SK-N-SH treated with all-trans-retinoic acid at 6 μM for 48 hours (cell line): ENCODE results near the gene RIPOR3.
"Not testable (repeated sequence)": the region's sequence is repeated elsewhere in the genome, so short reads cannot be mapped to it uniquely, and the experiment has no call there.

ENCODE experiments used
- ATAC-seq: fragments of 200-7000 bp; cut with Tn5 transposase; 3 replicates; pipeline ENCODE4 v1.9.1; 2020; ENCODE audit warnings: mild to moderate bottlenecking, moderate library complexity
- ARNTL ChIP-seq: fragments of 450-650 bp; formaldehyde crosslinking; IDR thresholded peaks from 2 replicates; pipeline ENCODE4 v1.5.0; 2020; ENCODE audit warnings: low read depth, mild to moderate bottlenecking, moderate library complexity, borderline replicate concordance
- BACH2 ChIP-seq: fragments of 250-450 bp; sonication (Bioruptor Pico); IDR thresholded peaks from 2 replicates; pipeline ENCODE4 v1.9.0; 2021; ENCODE audit warnings: mild to moderate bottlenecking, borderline replicate concordance
- CREB5 ChIP-seq: fragments of 250-450 bp; sonication (Bioruptor Pico); IDR thresholded peaks from 2 replicates; pipeline ENCODE4 v1.5.1; 2020; ENCODE audit warnings: low read depth, mild to moderate bottlenecking, moderate library complexity
- CSDC2 ChIP-seq: fragments of 250-450 bp; sonication (Bioruptor Pico); IDR thresholded peaks from 2 replicates; pipeline ENCODE4 v1.5.0; 2020; ENCODE audit warnings: mild to moderate bottlenecking, moderate library complexity
- ESRRG ChIP-seq: fragments of 250-450 bp; sonication (Bioruptor Pico); IDR thresholded peaks from 2 replicates; pipeline ENCODE4 v1.6.1; 2021; ENCODE audit warnings: mild to moderate bottlenecking
- GLIS3 ChIP-seq: fragments of 250-450 bp; sonication (Bioruptor Pico); IDR thresholded peaks from 2 replicates; pipeline ENCODE4 v1.5.0; 2020; ENCODE audit warnings: mild to moderate bottlenecking, moderate library complexity
- ISL1 ChIP-seq: fragments of 250-450 bp; sonication (Bioruptor Pico); IDR thresholded peaks from 2 replicates; pipeline ENCODE4 v2.1.2; 2022; ENCODE audit warnings: mild to moderate bottlenecking, moderate library complexity
- OSR1 ChIP-seq: fragments of 250-450 bp; sonication (Bioruptor Pico); IDR thresholded peaks from 2 replicates; pipeline ENCODE4 v1.8.0; 2022; ENCODE audit warnings: moderate library complexity, mild to moderate bottlenecking, inconsistent platforms
- POU6F1 ChIP-seq: fragments of 250-450 bp; sonication (Bioruptor Pico); IDR thresholded peaks from 2 replicates; pipeline ENCODE4 v1.8.0; 2021; ENCODE audit warnings: low read depth, mild to moderate bottlenecking, moderate library complexity, borderline replicate concordance
- PPARA ChIP-seq: fragments of 250-450 bp; sonication (Bioruptor Pico); IDR thresholded peaks from 2 replicates; pipeline ENCODE4 v1.5.0; 2020; ENCODE audit warnings: mild to moderate bottlenecking, borderline replicate concordance
- RARB ChIP-seq: fragments of 250-450 bp; sonication (Bioruptor Pico); IDR thresholded peaks from 2 replicates; pipeline ENCODE4 v1.8.0; 2021; ENCODE audit warnings: mild to moderate bottlenecking, moderate library complexity
- SNAI2 ChIP-seq: fragments of 250-450 bp; sonication (Bioruptor Pico); IDR thresholded peaks from 2 replicates; pipeline ENCODE4 v1.5.0; 2020; ENCODE audit warnings: mild to moderate bottlenecking, moderate library complexity
- TCF4 ChIP-seq: fragments of 250-450 bp; sonication (Bioruptor Pico); IDR thresholded peaks from 2 replicates; pipeline ENCODE4 v1.8.0; 2021; ENCODE audit warnings: mild to moderate bottlenecking, moderate library complexity, borderline replicate concordance
- TOX ChIP-seq: fragments of 250-450 bp; sonication (Bioruptor Pico); IDR thresholded peaks from 2 replicates; pipeline ENCODE4 v1.8.0; 2021; ENCODE audit warnings: mild to moderate bottlenecking, moderate library complexity, borderline replicate concordance
- ZC3H10 ChIP-seq: fragments of 250-450 bp; sonication (Bioruptor Pico); IDR thresholded peaks from 2 replicates; pipeline ENCODE4 v1.5.1; 2021; ENCODE audit warnings: mild to moderate bottlenecking, moderate library complexity
- ZFP3 ChIP-seq: fragments of 250-450 bp; sonication (Bioruptor Pico); IDR thresholded peaks from 2 replicates; pipeline ENCODE4 v1.5.0; 2020; ENCODE audit warnings: mild to moderate bottlenecking, moderate library complexity
- ZFP30 ChIP-seq: fragments of 450-650 bp; formaldehyde crosslinking; IDR thresholded peaks from 2 replicates; pipeline ENCODE4 v1.5.0; 2022; ENCODE audit warnings: mild to moderate bottlenecking, moderate library complexity
- ZNF565 ChIP-seq: fragments of 450-650 bp; formaldehyde crosslinking; conservative IDR thresholded peaks from 2 replicates; pipeline ENCODE4 v1.5.0; 2020; ENCODE audit warnings: low read depth, mild to moderate bottlenecking, moderate library complexity
- TF ChIP-seq, protein P1 (sequence below): fragments of 250-450 bp; sonication (Bioruptor Pico); IDR thresholded peaks from 2 replicates; pipeline ENCODE4 v1.8.0; 2020; ENCODE audit warnings: mild to moderate bottlenecking, moderate library complexity, borderline replicate concordance
- TF ChIP-seq, protein P2 (sequence below): fragments of 250-450 bp; sonication (Bioruptor Pico); IDR thresholded peaks from 2 replicates; pipeline ENCODE4 v1.5.1; 2021; ENCODE audit warnings: mild to moderate bottlenecking, moderate library complexity

Gene RIPOR3

DNA sequence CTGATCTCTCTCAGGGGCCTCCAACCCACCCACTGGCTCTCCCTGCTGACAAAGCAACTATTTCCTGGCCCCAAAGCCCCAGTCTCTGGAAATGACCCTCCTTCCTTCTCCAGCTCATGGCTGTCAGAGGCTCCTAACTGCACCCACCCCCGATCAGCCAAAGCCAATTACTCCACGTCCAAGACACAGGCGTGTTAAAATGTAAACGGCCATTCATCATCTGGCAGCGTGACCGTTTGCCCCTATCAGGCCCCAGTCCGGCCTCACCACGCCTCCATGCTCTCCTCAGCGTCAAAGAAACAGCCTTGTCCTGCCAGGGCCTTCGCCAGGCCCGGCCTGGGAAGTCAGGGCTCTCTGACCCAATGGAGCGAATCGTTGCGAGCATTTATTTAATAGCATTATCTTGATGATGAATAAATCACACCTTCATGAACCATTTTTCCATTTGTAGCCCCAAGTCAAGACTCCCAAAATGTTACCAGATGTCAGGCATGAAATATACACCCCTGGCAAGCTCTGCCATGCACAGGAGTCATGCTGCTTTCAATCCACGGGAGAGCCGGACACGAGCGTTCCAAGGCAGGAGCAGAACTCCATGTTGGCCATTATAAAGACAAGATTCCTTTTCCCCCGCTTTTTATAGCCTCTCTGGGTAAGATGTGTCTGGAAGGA, 17.7 kb downstream of the RIPOR3 start:
- TF ChIP-seq RARB: no peak
- ATAC-seq: no peak

- ATAC-seq: no peak
- TF ChIP-seq PPARA (no peak), CSDC2 (no peak), ZC3H10 (CRISPR knock-in tag) (no peak)
- TF ChIP-seq, all 23 proteins: peak for 0
Observed at GRCh38 chr20:50673146-50673465, 18.2 kb downstream of the RIPOR3 start.

- no peak for TF ChIP-seq OSR1 (CRISPR knock-in tag)
- no peak for TF ChIP-seq ESRRG (CRISPR knock-in tag)
- no peak for TF ChIP-seq PPARA
- no peak for TF ChIP-seq ZFP30 (CRISPR knock-in tag)
- TF ChIP-seq BACH2: no peak
- no peak for TF ChIP-seq ZNF565 (CRISPR knock-in tag)
- no peak for TF ChIP-seq RARB
- TF ChIP-seq CSDC2: no peak
- no peak for ATAC-seq
Observed at GRCh38 chr20:50672400-50673145, 18.8 kb downstream of the RIPOR3 start.

- ATAC-seq: no peak
- TF ChIP-seq ARNTL (CRISPR knock-in tag) (no peak), GLIS3 (CRISPR knock-in tag) (no peak)
Observed at GRCh38 chr20:50671626-50672025, 19.7 kb downstream of the RIPOR3 start.

DNA sequence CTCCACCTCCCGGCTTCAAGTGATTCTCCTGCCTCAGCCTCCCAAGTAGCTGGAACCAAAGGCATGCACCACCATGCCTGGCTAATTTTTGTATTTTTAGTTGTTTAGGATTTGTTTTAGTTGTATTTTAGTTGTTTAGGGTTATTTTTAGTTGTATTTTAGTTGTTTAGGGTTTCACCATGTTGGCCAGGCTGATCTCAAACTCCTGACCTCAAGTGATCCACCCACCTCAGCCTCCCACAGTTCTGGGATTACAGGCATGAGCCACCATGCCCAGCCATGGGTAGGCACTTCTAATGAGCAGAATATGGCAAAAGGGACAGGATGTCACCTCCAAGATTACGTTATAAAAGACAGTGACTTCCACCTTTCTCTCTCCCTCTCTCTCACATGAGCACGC, 20.3 kb downstream of the RIPOR3 start:
- not testable (repeated sequence) for ATAC-seq

GRCh38 chr20:50670126-50670862, 21.0 kb downstream of the RIPOR3 start:
- no peak for TF ChIP-seq POU6F1 (CRISPR knock-in tag)
- no peak for TF ChIP-seq RARB
- no peak for TF ChIP-seq CREB5 (CRISPR knock-in tag)
- TF ChIP-seq, protein P1, sequence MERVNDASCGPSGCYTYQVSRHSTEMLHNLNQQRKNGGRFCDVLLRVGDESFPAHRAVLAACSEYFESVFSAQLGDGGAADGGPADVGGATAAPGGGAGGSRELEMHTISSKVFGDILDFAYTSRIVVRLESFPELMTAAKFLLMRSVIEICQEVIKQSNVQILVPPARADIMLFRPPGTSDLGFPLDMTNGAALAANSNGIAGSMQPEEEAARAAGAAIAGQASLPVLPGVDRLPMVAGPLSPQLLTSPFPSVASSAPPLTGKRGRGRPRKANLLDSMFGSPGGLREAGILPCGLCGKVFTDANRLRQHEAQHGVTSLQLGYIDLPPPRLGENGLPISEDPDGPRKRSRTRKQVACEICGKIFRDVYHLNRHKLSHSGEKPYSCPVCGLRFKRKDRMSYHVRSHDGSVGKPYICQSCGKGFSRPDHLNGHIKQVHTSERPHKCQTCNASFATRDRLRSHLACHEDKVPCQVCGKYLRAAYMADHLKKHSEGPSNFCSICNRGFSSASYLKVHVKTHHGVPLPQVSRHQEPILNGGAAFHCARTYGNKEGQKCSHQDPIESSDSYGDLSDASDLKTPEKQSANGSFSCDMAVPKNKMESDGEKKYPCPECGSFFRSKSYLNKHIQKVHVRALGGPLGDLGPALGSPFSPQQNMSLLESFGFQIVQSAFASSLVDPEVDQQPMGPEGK (CRISPR knock-in tag): no peak
- no peak for TF ChIP-seq ISL1 (CRISPR knock-in tag)
- TF ChIP-seq SNAI2: no peak
- TF ChIP-seq BACH2: no peak
- no peak for TF ChIP-seq TCF4 (CRISPR knock-in tag)
- TF ChIP-seq, protein P2, sequence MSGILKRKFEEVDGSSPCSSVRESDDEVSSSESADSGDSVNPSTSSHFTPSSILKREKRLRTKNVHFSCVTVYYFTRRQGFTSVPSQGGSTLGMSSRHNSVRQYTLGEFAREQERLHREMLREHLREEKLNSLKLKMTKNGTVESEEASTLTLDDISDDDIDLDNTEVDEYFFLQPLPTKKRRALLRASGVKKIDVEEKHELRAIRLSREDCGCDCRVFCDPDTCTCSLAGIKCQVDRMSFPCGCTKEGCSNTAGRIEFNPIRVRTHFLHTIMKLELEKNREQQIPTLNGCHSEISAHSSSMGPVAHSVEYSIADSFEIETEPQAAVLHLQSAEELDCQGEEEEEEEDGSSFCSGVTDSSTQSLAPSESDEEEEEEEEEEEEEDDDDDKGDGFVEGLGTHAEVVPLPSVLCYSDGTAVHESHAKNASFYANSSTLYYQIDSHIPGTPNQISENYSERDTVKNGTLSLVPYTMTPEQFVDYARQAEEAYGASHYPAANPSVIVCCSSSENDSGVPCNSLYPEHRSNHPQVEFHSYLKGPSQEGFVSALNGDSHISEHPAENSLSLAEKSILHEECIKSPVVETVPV (CRISPR knock-in tag): no peak
- no peak for TF ChIP-seq ZFP3
- TF ChIP-seq ARNTL (CRISPR knock-in tag): no peak
- no peak for TF ChIP-seq ZNF565 (CRISPR knock-in tag)
- TF ChIP-seq TOX (CRISPR knock-in tag): no peak
- no peak for ATAC-seq
